ENCODE measurements around the gene SPRR3.

Gene SPRR3

GRCh38 chr1:152960452-152961044 lies 41.0 kb upstream of the SPRR3 start:
- no peak for DNase-seq (ENCODE audit: low read depth)
- TF ChIP-seq CTCF (IDR thresholded peaks at IDR 0.05; ENCODE audit: low read depth, low read length, missing control alignments), result no peak
- in situ Hi-C loops (cut with HindIII; ENCODE audit: low sequenced_read_pairs), result no loop called here

GRCh38 chr1:152961226-152961891 lies 40.2 kb upstream of the SPRR3 start:
- no peak for DNase-seq (ENCODE audit: low read depth)
- no peak overlapping the region for H3K4me3 ChIP-seq (ENCODE audit: low read depth, low read length)
- in situ Hi-C loops (cut with HindIII; ENCODE audit: low sequenced_read_pairs), result no loop called here
- no peak for TF ChIP-seq CTCF (IDR thresholded peaks at IDR 0.05; ENCODE audit: low read depth, low read length, missing control alignments)

More at GRCh38 chr1:152960452-152961044, 41.0 kb upstream of the SPRR3 start:
- H3K4me3 ChIP-seq (ENCODE audit: low read depth, low read length), result no peak overlapping the region

GRCh38 chr1:152962876-152963415 lies 38.6 kb upstream of the SPRR3 start:
- no peak for TF ChIP-seq CTCF (IDR thresholded peaks at IDR 0.05; ENCODE audit: low read depth, low read length, missing control alignments)
- no peak for DNase-seq (ENCODE audit: low read depth)
- H3K4me3 ChIP-seq (ENCODE audit: low read depth, low read length), result no peak overlapping the region
- in situ Hi-C loops (cut with HindIII; ENCODE audit: low sequenced_read_pairs), result no loop called here

GRCh38 chr1:152964536-152964935 lies 37.0 kb upstream of the SPRR3 start:
- H3K4me3 ChIP-seq (ENCODE audit: low read depth, low read length), result no peak overlapping the region
- no peak for TF ChIP-seq CTCF (IDR thresholded peaks at IDR 0.05; ENCODE audit: low read depth, low read length, missing control alignments)
- in situ Hi-C loops (cut with HindIII; ENCODE audit: low sequenced_read_pairs), result no loop called here
- no peak for DNase-seq (ENCODE audit: low read depth)

- no peak overlapping the region for H3K4me3 ChIP-seq (ENCODE audit: low read depth, low read length)
- no peak for TF ChIP-seq CTCF (IDR thresholded peaks at IDR 0.05; ENCODE audit: low read depth, low read length, missing control alignments)
- no peak for DNase-seq (ENCODE audit: low read depth)
- in situ Hi-C loops (cut with HindIII; ENCODE audit: low sequenced_read_pairs), result no loop called here
These were observed 35.7 kb upstream of the SPRR3 start for GRCh38 chr1:152965853-152966252.

- DNase-seq (ENCODE audit: low read depth), result no peak
- H3K4me3 ChIP-seq (ENCODE audit: low read depth, low read length), result no peak overlapping the region
- in situ Hi-C loops (cut with HindIII; ENCODE audit: low sequenced_read_pairs), result no loop called here
- no peak for TF ChIP-seq CTCF (IDR thresholded peaks at IDR 0.05; ENCODE audit: low read depth, low read length, missing control alignments)
These were observed 34.3 kb upstream of the SPRR3 start for GRCh38 chr1:152967201-152967600.

Data from astrocyte of the cerebellum (primary cell).